MM.1S (cell line): Measurements from ENCODE around the gene SIGLEC6.

Experiments used
- DNase-seq: peaks from one replicate; pipeline ENCODE4 v3.0.0-alpha.2; 2015
- H2AFZ ChIP-seq: fragments of 300-600 bp; sonication (generic); 2 replicates; pipeline ENCODE4 v1.6.0; 2016; ENCODE audit warnings: antibody characterized with exemption, low read length
- H3F3A ChIP-seq: fragments of 300-600 bp; sonication (generic); 2 replicates; pipeline ENCODE4 v1.6.1; 2016; ENCODE audit warnings: mild to moderate bottlenecking, antibody characterized with exemption, low read length, moderate library complexity, mixed read lengths; ENCODE audit not compliant: insufficient read depth
- H3K27ac ChIP-seq: fragments of 300-600 bp; sonication (generic); 2 replicates; pipeline ENCODE4 v1.5.1; 2016; ENCODE audit warnings: mild to moderate bottlenecking, low read length
- H3K27me3 ChIP-seq: fragments of 300-600 bp; sonication (generic); replicated peaks from 2 replicates; pipeline ENCODE4 v1.6.0; 2016; ENCODE audit warnings: low read length; ENCODE audit not compliant: insufficient read depth
- H3K36me3 ChIP-seq: fragments of 300-600 bp; sonication (generic); replicated peaks from 2 replicates; pipeline ENCODE4 v1.6.1; 2016; ENCODE audit warnings: mild to moderate bottlenecking, low read length, mixed read lengths; ENCODE audit not compliant: insufficient read depth
- H3K4me1 ChIP-seq: fragments of 300-600 bp; sonication (generic); 2 replicates; pipeline ENCODE4 v1.6.1; 2016; ENCODE audit warnings: low read length, mixed read lengths
- H3K4me2 ChIP-seq: fragments of 300-600 bp; sonication (generic); 2 replicates; pipeline ENCODE4 v1.6.0; 2016; ENCODE audit warnings: low read depth, low read length
- H3K4me3 ChIP-seq: fragments of 300-600 bp; sonication (generic); 2 replicates; pipeline ENCODE4 v1.5.1; 2016; ENCODE audit warnings: low read length, mixed read lengths
- H3K79me2 ChIP-seq: fragments of 300-600 bp; sonication (generic); 2 replicates; pipeline ENCODE4 v1.6.1; 2016; ENCODE audit warnings: mixed run types, low read length, mixed read lengths
- H3K9ac ChIP-seq: fragments of 300-600 bp; sonication (generic); 2 replicates; pipeline ENCODE4 v1.6.1; 2016; ENCODE audit warnings: low read length, mixed read lengths
- H3K9me2 ChIP-seq: fragments of 300-600 bp; sonication (generic); replicated peaks from 2 replicates; pipeline ENCODE4 v1.6.1; 2016; ENCODE audit warnings: mild to moderate bottlenecking, low read length, mixed read lengths; ENCODE audit not compliant: insufficient read depth
- H3K9me3 ChIP-seq: fragments of 300-600 bp; sonication (generic); replicated peaks from 2 replicates; pipeline ENCODE4 v1.6.1; 2016; ENCODE audit warnings: mild to moderate bottlenecking, low read length, mixed read lengths; ENCODE audit not compliant: insufficient read depth
- H4K20me1 ChIP-seq: fragments of 300-600 bp; sonication (generic); 2 replicates; pipeline ENCODE4 v1.6.1; 2016; ENCODE audit warnings: mild to moderate bottlenecking, low read length, moderate library complexity, mixed read lengths; ENCODE audit not compliant: insufficient read depth
- EZH2 ChIP-seq: fragments of 300-600 bp; sonication (generic); optimal IDR thresholded peaks from 2 replicates; pipeline ENCODE3; 2017; ENCODE audit warnings: low read depth, mild to moderate bottlenecking, antibody characterized with exemption, low read length, mixed read lengths
- EZH2phosphoT487 ChIP-seq: fragments of 300-600 bp; sonication (generic); IDR thresholded peaks from 2 replicates; pipeline ENCODE4 v1.6.1; 2018; ENCODE audit warnings: antibody characterized with exemption, low read length
- TF ChIP-seq, protein P1 (sequence below): fragments of 300-600 bp; sonication (generic); IDR thresholded peaks from 2 replicates; pipeline ENCODE4 v1.5.1; 2016; ENCODE audit warnings: antibody characterized with exemption, low read length, mixed read lengths

SIGLEC6 gene

DNA sequence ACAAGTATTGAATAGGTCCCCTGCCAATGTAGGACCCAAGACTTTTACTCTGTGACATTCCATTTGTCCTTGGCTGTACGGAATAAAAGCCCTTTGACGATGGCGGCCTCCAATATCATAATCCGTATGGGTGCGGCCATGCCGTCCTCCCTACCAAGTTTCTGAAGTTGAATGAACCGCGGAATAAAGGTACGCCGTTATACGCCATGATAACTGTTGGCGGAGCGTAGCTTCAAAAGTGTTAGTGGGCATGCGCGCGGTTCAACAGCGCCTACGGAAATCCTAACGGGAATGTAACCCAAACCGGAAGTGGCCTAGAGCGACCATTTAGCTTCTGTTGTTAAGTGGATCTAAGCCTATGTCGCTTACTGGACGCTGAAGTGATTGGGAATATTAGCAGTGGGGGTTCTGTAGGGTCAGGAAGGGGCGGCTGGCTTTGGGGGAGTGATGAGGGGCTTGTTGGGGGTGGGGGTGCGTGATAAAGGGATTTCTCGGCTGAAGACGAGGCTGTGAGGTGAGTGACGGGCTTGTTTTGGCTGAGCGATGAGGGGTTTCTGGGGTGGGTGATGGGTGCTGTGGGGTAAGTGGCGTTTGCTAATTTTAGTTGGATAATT is 39.6 kb upstream of the SIGLEC6 start, which contains the start of gene ZNF175:
Gene ZNF175, plus strand, starts transcription at position 322 of the 614 bp plus-strand sequence. CDS start 2,047 bp downstream, outside the sequence.
- Histone ChIP-seq H3K27me3 (no peaks in the 10 kb centered on the region), H3K9me3 (no peaks in the 10 kb centered on the region), H3K36me3 (no peaks in the 10 kb centered on the region), H2AFZ (peak within 1 kb of the TSS; percentile 53), H3K9me2 (no peaks in the 10 kb centered on the region), H3K9ac (no peak within 1 kb of the TSS), H3K27ac (no peak within 1 kb of the TSS), H3K4me1 (no peaks in the 10 kb centered on the region), H3K79me2 (no peaks in the 10 kb centered on the region), H3K4me3 (peak within 1 kb of the TSS; percentile 58), H3F3A (no peaks in the 10 kb centered on the region), H4K20me1 (no peaks in the 10 kb centered on the region), H3K4me2 (peak within 1 kb of the TSS; percentile 39; the same call in 1 of the 2 replicates)
- TF ChIP-seq, protein P1, sequence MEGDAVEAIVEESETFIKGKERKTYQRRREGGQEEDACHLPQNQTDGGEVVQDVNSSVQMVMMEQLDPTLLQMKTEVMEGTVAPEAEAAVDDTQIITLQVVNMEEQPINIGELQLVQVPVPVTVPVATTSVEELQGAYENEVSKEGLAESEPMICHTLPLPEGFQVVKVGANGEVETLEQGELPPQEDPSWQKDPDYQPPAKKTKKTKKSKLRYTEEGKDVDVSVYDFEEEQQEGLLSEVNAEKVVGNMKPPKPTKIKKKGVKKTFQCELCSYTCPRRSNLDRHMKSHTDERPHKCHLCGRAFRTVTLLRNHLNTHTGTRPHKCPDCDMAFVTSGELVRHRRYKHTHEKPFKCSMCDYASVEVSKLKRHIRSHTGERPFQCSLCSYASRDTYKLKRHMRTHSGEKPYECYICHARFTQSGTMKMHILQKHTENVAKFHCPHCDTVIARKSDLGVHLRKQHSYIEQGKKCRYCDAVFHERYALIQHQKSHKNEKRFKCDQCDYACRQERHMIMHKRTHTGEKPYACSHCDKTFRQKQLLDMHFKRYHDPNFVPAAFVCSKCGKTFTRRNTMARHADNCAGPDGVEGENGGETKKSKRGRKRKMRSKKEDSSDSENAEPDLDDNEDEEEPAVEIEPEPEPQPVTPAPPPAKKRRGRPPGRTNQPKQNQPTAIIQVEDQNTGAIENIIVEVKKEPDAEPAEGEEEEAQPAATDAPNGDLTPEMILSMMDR: no peak
- no peak for TF ChIP-seq EZH2
- no peak for TF ChIP-seq EZH2phosphoT487
- peak; percentile 45 for DNase-seq

DNA sequence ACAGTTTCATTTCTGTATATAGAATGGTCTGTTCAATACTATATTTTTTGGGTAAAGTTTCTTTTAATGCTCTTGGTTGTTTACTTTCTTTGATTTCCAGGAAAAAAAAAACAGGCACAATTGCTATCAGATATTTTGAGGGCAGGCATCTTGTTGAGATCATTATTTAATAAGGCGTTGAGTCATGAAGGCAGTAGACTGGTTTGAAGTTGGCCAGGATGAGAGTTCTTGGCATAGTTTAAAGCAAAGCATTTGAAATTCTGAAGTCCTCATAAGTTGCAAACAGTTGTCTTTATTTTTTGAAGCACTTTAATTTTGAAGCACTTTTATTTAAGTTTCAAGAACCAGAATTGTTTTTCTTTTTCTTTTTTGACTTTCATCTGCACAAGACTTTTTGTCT is 37.0 kb upstream of the SIGLEC6 start:
- no peak for TF ChIP-seq EZH2
- TF ChIP-seq, protein P1: no peak
- no peak for TF ChIP-seq EZH2phosphoT487
- Histone ChIP-seq H3K4me2 (no peak overlapping the region), H4K20me1 (no peaks in the 10 kb centered on the region), H2AFZ (no peak overlapping the region), H3K9me2 (no peaks in the 10 kb centered on the region), H3K9me3 (no peaks in the 10 kb centered on the region), H3K36me3 (no peaks in the 10 kb centered on the region), H3K27me3 (no peaks in the 10 kb centered on the region), H3F3A (no peaks in the 10 kb centered on the region), H3K4me3 (no peak overlapping the region), H3K9ac (no peak overlapping the region), H3K27ac (no peak overlapping the region), H3K4me1 (no peaks in the 10 kb centered on the region), H3K79me2 (no peaks in the 10 kb centered on the region)
- no peak for DNase-seq

DNA sequence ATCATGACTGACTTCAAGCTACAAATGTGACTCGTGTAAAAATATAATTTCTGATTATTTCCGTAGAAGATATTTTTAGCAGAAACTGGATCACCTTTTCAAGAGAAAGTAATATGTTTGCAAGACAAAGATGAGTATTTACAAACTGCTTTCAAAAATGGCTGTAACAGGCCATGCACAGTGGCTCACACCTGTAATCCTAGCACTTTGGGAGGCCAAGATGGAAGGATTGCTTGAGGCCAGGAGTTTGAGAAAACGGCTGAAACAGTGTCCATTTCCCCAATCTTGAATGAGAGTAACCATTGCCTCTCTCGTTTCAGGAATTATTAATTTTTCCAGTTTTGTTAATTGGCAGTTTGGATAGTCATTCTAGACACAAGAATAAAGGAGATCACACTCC is 36.1 kb upstream of the SIGLEC6 start:
- Histone ChIP-seq H3K4me1 (no peaks in the 10 kb centered on the region), H3K79me2 (no peaks in the 10 kb centered on the region), H3K9me2 (no peaks in the 10 kb centered on the region), H3F3A (no peaks in the 10 kb centered on the region), H3K27ac (no peak overlapping the region), H3K27me3 (no peaks in the 10 kb centered on the region), H3K4me3 (no peak overlapping the region), H3K9ac (no peak overlapping the region), H4K20me1 (no peaks in the 10 kb centered on the region), H3K4me2 (no peak overlapping the region), H3K9me3 (no peaks in the 10 kb centered on the region), H2AFZ (no peak overlapping the region), H3K36me3 (no peaks in the 10 kb centered on the region)
- no peak for DNase-seq
- no peak for TF ChIP-seq EZH2
- TF ChIP-seq, protein P1: no peak
- TF ChIP-seq EZH2phosphoT487: no peak
